HepG2 (cell line): ENCODE measurements around the gene TPTE2.
"Not testable (repeated sequence)": the region's sequence is repeated elsewhere in the genome, so short reads cannot be mapped to it uniquely, and the experiment has no call there.

Source experiments
- CHD2 ChIP-seq: IDR thresholded peaks from 2 replicates; pipeline ENCODE4 v1.6.1; 2011; ENCODE audit warnings: low read depth, low read length, improper control_type of control experiment
- FOXA1 ChIP-seq, 2 experiments: fragments of 450-650 bp in 1 of 2; sonication (generic) in 1 of 2; formaldehyde crosslinking in 1 of 2; IDR thresholded peaks; 2 replicates each; pipeline versions ENCODE4 v1.4.0 to v1.6.1; 2016 to 2020; ENCODE audit warnings: missing genetic modification reagents in 1 of 2
- HMGXB4 ChIP-seq, 2 experiments: sonication (generic) in 1 of 2; formaldehyde crosslinking in 1 of 2; IDR thresholded peaks; 2 replicates each; pipeline versions ENCODE4 v1.4.0 to v1.6.1; 2018 to 2020; ENCODE audit warnings: missing genetic modification reagents in 2 of 2, borderline replicate concordance in 1 of 2, low read depth in 1 of 2, mild to moderate bottlenecking in 1 of 2, missing biosample characterization in 1 of 2
- PATZ1 ChIP-seq: sonication (generic); formaldehyde crosslinking; IDR thresholded peaks from 2 replicates; pipeline ENCODE4 v1.4.0; 2020; ENCODE audit warnings: missing genetic modification reagents
- SMAD1 ChIP-seq: sonication (generic); formaldehyde crosslinking; IDR thresholded peaks from 2 replicates; pipeline ENCODE4 v1.4.0; 2020; ENCODE audit warnings: missing genetic modification reagents, low read depth, mild to moderate bottlenecking, borderline replicate concordance

GRCh38 chr13:19560672-19561071, 660 bp downstream of the TPTE2 start:
- TF ChIP-seq HMGXB4 (CRISPR knock-in tag; IDR thresholded peaks at IDR 0.05; ENCODE audit: borderline replicate concordance in 1 of 2, low read depth in 1 of 2); FOXA1 (IDR thresholded peaks at IDR 0.05); FOXA1 (CRISPR knock-in tag; IDR thresholded peaks at IDR 0.05); CHD2; SMAD1 (CRISPR knock-in tag); PATZ1: not testable (repeated sequence)
